Measurements from ENCODE around the gene P2RY6.

GRCh38 chr11:73287400-73288101 lies 15.4 kb downstream of the P2RY6 start:
- TF ChIP-seq CTCF (IDR thresholded peaks at IDR 0.05): no peak
- no peak for TF ChIP-seq POLR2A (IDR thresholded peaks at IDR 0.05)
